Stimulated activated CD4-positive, alpha-beta T cell treated with anti-CD3 and anti-CD28 coated beads, Interleukin-4, amount 100 ng/mL, for 24 hours (primary cell): ENCODE results near the gene ST7.
A peak's percentile ranks its signal among the peaks of the same experiment; 100 is the strongest.

Source experiments
- DNase-seq: peaks from one replicate; pipeline ENCODE4 v3.0.0-alpha.2; 2020

The ST7 gene

DNA sequence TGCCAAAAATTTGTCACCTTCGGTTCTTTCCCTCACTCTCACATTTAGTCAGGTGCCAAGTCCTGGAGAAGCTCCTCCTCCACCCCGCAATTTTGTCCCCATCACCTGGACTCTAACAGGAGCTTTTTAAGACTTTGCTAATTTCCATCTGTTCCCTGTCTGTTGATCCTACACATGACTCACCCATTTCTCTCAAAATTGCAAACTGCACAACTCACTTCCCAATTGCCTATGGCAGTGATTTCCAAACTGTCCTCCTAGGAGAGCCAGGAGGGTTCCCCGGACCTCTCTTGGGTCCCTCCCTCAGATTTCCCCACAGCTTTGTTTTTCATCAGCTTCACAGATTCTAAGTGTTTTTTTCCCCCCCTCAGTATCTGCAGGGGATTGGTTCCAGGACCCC lies 249.2 kb downstream of the ST7 start:
- DNase-seq = no peak

DNA sequence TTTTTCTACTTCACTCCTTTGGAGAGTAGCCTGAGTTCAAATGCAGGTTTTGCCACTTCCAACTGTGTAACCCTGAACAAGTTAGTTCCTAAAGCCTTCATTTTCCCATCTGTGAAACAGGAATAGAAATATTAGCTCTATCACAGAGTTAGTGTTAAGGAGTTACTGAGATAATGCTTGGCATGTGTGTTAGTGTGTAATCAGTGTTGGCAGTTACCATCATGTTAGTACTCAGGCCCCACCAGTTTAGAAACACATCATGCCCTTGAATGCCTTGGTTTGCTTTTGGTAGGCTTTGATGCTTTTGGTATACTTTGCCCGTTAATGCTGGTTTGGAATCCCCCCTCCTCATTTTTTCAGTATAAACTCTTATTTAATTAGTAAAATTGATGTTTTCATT lies 249.9 kb downstream of the ST7 start:
- no peak for DNase-seq

DNA sequence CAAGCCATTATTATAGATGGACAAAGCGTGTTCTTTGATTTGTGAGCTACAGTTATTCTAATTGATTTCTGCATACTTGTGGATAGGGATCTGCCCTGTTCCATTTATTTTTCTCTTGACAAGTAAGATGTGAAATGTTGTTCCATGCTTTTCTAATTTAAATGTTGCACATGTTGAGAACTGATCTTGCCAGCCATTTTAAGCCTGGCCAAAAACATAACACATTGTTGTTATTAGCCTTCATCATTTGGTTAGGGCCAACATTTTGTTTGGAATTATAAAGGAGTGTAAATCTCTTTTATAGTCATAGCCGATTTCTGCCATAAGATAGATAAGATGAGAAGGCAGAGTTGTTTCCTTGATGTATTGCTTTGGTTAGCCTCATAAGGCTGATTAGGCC lies 252.6 kb downstream of the ST7 start:
- DNase-seq = no peak

DNA sequence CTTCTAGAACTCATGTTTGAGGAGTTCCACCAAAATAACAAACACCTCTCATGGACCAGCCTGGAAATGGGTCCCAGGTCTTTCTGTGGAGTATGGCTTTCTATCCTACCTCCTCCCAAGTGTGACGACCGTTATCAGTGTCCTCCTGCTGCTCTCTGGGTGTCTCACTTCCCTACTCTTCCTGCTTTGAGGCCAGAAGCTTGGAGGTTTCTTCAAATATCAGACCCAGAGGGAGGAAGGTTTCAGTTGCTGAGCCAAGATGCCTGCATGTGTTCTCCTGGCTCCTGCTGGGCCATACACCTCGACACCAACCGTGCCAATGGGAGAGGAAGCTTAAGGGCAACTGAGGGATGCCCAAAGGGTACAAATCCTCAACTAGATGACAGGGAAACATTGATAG lies 255.0 kb downstream of the ST7 start:
- DNase-seq = no peak

DNA sequence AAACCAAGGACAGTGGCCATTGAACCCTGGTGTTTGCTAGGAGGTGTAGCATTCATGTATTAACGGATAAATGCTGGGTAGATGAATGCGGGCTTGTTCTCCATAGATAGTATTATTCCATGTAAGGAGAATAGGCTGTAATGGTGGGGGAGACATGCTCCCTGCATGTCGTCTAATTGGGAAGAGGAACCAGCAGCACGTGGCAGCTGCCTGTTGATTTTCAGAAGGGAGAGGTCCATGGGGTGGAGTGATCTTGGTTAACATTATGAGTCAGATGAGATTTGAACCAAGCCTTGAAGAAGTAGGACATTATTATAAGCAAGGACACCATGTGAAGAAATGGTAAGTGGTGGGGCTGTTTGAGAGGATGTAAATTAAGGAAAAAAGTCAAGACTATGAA lies 257.1 kb downstream of the ST7 start:
- DNase-seq = no peak

DNA sequence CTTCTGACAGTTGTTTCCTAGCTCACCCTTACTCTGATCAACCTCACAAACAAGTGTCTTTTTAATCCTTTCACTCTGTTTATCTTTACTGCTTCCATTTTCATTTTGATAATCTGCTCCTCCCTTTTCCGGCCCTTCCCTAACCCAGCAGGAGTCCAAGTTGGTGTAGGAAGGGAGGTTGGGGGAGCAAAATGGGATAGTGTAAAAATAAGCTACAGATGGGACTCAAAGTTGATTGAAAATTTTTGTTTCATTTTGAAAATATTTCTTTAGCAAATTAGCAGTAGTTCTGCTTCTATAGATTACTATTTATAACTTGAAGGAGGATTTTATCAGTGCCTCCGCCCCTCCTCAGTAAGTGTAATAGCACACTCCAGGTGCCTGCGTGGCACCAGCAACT lies 257.6 kb downstream of the ST7 start:
- DNase-seq = no peak

DNA sequence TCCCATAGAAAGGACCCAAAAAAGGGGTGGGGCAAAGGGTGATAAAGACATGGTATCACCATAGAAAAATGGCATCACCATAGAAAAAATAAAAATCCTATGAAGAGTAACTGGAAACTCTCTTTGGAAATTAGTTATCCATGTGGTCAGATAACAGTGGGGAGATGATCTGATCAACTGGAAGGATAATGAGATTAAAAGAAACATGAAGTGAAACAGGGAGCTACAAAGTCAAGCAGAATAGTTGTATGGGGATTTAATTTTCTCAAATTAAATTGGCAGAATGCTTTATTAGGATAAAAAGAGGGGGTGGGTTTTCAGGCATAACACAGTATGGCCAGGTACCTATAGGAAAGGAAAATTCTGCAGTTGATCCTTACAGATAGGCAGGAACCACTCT lies 258.3 kb downstream of the ST7 start:
- DNase-seq = no peak

DNA sequence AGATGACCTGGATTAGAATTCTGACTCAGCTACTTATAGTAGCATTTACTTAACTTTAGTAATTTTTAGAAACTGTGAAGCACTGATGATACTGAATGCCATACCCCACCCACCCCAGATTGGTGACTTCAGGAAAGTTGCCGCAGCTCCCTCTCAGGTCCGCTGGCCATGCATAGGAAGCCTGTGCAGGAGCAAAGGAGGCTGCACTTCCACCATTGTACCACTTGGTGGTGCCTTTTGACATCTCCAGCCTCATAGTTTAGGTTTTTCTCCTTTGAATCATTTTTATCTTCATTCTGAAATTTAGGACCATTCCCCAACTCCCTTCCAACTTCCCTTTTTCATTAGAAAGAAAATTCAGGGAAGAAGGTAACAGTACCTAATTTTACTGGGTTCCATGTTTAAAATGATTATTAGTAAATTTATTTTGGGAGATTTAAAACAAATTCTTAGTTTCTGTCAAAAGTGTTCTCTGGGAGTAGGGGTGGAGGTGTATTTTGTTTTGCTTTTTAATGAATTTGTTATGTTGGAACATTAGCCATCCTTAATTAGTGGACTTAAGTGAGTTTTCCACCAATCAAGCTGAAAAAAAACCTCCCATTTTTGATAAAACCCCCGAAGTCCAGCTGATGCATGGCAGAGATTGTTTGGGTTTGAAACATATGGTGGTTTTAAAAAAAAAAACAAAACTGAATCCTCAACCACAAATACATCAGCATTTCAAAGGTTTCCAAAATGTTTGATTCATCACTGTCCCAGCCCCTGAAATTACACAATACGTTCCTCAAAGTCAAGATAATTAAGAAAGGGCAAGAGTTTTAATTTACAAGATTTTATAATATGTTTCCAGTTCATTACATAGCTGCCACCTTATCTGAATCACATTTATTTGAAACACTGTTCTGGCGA lies 259.9 kb downstream of the ST7 start:
- DNase-seq = peak; percentile 34

DNA sequence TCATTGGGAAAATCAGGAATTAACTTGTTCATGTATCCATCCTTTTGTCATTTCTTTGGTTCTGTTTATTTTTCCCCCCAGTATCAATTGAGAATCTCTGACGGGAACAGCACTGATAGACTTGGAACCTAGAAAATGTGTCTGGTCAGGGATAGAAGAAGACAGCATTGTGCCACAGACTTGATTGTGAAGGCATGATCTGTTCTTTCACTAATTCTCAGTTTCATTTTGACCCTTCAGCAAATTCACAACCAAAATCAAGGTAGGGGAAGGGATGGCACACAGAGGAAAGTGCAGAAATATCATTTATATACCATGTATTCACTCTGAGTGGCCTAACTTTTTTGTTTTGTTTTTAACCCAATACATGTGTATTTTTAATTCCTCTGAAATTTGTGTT lies 262.7 kb downstream of the ST7 start:
- DNase-seq = no peak

DNA sequence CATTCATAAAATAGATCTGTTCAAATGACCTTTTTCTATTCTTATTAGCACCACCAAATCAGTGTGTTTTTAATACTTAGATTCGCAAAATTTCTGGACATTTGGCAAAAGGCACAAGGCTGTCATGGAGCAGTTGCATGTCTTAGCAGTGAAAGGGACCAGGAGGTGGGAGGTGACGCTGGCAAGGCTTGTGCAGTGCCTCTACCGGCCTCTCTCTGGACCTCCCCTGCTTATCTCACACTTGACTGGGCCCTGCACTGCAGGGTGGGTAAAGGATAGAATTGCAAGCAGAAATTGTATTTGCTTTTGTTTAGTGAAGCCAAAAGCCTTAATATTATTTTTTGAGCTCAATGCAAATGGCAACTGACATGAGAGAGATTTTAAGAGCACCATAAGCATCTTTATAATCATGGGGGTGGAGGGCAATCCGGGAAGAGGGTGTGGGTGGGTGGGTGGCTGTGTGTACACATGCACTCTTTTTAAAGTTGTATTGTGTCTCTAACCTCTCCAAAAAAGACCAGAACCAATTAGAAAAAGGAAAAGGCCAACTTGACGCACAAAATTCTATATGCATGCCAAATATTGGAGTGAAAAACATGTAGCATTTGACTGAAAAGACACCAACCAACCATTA lies 263.3 kb downstream of the ST7 start:
- no peak for DNase-seq

DNA sequence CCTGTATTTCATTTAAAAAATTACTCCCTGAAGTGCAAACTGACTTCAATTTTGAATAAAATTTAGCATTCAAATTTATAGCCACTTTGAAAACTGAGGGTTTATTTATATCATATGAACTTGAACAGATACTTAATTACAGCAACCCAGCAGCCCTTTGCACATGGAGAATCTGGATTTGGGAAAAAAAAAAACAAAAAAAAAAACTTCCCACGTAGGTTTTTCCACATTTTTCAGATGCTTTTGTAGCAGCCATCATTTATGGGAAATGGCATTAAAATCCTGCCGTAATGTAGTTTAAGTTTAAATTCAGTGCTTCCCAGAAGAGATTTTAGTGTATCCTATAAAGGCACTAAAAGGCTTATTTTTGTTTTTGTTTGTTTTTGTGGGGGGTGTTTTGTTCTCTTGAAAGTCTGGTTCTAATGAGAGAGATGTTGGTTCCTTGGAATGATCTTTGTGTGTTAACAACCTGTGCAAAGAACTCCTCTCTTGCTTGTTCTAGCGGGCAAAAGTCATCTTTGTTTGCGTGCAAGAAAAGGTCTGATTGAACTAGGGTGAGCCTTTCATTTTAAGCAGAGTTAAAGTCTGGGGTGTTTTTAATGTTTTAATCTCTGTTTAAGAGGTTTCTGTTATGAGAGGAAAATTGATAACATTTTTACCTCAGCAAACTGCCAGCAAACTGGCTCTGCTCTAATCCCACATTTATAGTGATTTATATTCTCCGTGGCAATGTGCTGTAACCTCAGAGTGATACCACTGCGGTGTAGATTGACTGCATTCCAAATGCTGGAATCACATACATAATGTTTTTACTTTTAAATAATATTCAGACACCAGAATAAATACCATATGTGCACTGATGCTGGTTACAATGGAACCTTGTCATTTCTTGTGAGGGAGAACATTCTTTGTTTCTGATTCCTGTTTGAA lies 264.1 kb downstream of the ST7 start:
- no peak for DNase-seq

DNA sequence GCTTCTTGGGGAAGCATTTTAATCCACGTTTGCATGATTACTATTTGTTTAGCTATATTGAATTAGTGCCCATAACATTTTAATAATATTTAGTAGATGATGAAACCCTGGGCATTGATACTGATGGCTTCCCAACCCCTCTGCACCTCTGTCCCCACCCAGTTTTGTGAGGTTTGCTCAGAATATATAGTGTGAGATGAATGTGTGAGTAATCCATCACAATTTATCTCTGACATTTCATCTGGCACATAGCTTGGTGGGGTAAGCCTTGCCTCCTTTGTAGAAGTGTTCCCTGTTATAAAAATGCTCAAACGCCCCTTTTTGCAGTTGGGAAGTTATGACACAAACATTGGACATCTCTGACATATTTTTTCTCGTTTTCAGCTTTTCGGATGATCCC lies 265.4 kb downstream of the ST7 start:
- no peak for DNase-seq

DNA sequence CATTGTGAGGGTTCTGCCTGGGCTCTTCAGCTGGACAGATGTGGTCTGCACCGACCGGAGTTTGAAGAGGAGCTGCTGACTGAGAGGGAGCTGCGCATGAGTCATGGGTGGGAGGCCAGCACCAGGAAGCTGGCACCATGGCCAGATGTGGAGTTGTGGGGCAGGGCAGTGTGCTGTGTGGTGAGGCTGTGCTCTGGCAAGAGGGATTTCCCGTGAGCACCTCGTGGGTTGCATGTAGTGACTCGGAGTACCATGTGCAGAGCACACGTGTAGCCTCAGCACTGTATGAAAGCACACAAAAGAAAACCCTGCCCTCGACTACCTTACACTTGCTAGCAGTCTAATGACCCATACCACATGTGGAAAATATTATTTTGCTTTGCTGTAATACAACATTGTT lies 266.2 kb downstream of the ST7 start:
- DNase-seq = no peak

DNA sequence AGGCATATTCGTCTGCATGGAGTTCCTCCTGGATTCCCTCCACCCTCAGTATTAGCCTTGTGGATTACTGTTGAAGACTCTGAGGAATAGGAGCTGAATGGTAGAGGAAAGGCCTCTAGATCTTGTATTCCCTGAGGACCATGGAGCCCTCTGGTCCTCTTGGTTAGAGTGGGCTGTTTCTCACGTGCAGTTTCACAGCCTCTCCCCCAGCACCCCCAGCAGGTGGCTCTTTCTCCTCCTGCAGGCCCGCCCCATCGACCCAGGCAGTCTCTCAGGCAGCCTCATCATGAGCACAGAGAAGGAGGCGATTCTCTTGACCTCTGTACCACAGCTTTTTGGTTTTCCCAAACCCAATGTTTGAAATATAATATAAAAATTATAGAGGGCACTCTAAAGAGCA lies 267.5 kb downstream of the ST7 start:
- no peak for DNase-seq

DNA sequence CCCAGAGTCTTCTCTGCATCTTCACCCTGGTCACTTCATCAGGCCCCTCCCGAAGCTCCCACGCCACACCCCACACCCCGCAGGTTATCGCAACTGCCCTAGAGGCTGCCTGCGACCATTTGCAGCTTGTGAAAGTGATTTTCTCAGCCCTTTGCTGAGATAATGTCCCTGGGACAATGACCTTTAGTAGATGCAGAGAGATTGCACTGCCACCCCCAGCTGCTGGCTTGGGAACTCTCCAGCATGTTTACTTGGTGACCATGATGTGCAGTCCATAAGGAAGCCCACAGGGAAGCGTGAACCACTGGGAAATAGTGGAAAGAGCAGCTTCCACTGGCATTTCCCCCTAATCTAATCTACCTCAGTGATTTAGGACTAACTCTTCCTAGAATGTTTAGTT lies 272.2 kb downstream of the ST7 start:
- no peak for DNase-seq

DNA sequence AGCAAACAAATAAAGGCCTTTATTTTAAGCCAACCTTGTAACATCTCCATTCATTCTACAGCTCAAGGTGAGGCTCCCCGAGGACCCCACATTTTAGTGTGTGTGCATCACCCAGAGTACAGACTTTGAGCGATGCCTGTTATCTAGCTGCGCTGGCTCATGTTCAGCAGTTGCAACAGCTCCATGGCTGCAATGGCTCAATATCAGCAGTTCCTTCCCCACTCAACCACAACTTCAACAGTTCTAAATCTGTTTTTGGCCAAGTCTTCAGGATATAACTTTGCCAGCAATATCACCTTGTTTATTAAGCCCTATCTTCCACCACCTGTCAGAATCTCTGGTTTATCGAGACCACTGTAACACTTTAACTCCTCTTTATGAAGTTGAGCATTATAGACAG lies 273.8 kb downstream of the ST7 start:
- no peak for DNase-seq

DNA sequence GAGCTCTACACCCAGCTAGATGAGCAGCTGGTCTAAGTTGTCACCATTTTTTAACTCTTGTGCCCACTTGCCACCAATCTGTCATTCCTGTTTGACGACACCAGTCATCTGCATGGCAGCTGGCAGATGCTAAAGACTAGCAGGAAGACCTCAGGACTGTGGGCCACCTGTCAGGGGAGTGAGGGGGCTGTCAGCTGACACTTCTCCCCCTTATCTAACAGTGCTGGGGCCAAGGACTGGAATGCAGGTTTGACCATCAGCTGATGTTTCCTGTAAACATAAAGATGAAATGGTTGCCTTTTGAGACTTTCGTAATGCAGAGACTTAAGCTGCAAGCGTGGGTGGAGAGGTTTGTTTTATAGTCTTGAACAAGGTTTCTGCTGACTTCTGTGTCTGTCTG lies 276.0 kb downstream of the ST7 start:
- no peak for DNase-seq

DNA sequence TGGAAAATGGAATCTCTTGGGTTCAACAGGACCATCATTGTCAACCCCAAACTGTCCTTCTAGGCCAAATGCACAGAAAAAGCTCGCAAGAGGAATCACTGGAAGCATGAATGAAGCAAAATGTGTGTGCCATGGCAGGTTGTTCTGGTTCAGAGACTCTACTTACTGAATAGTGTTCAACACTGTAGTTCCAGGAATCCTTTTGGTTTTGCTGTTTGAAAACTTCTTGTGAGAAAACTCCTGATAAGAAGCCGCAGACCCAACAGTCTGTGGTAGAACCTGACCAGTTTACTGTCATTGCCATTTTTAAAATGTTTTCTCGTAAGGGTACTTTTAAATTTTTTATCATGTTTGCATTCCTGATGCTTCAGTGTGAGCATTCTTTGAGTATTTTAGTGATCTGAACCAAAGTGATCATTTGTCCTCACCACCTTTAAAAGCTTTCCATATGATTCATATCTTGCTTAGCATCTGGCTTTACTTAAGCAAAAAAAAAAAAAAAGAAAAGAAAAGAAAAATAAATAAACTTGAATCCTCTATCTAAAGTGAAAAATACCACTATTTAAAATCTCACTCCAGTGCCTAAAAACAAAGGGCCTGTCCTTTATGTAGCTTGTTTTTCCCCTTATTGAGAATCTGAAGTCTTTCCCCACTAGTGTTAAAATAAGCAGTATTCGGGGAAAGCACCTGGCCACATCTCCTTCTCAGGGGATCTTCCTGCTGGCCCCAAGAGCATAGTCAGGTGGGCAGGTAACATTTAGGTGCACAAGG lies 277.2 kb downstream of the ST7 start:
- DNase-seq = no peak

DNA sequence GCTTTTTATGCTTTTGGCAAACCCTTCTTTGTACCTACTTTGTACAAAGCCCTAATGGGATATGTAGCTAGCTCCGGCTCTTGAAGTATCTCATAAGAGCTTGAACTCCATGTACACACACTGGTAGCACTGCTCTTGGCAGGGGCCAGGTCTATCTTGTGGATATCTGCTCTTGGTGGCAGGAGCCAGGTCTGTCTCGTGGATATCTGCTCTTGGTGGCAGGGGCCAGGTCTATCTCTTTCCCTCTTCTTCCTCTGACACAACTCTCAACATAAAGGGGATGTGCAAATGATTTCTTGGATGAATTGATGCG lies 277.7 kb downstream of the ST7 start:
- no peak for DNase-seq

DNA sequence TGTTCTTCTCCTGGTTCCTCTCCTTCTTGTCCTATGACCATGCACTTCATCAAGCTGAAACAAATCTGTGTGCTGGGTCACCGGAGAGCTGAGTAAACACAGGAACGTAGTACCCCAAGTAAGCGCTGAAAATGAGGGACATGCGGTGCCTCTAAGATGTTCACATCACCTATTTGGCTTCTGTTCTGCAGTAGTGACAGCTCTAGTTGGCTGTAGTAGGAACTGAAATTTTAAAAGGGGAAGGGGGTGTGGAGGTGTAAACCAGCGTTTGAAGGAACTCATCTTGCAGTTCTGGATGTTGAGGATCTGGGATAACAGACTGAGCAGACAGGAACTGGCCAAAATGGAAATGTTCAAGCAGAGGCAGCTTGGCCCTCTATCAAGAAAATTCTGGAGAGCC lies 284.3 kb downstream of the ST7 start:
- DNase-seq = no peak

DNA sequence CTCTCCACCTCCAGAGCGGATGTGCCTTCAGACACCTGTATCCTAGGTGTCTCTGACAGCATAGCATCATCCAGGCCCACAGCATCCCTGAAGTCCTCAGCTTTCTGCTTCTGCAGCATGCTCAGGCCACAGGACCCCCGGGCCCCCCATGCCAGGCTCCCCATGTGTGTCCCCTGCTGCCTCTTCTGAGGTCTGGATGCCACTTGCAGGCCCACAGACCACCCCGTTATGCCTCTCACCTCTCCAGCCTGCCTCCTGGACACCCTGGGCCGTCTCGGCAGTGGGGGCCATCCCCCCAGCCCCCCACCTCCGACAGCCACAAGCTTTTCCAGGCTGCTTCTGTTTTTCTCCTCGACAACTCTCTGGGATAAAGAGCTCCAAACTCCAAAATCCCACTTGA lies 285.2 kb downstream of the ST7 start:
- DNase-seq = no peak

DNA sequence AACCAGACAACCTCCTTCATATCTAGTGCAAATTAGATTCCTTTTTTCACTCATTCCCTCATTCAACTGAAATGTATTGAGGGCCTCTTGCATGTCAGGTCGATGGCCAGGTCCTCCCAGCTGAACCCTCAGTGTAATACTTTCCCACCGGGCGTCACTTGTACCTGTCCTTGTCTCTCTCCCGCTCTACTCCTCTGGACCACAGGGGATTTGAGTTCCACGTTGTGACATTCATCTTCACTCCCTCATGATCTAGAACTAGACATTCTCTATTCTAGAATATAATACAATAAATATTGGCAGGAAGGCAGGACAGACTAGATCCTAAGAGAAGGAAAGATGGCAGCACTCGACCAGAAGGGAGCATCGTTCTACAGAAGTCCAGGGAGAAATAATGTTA lies 285.6 kb downstream of the ST7 start:
- no peak for DNase-seq

DNA sequence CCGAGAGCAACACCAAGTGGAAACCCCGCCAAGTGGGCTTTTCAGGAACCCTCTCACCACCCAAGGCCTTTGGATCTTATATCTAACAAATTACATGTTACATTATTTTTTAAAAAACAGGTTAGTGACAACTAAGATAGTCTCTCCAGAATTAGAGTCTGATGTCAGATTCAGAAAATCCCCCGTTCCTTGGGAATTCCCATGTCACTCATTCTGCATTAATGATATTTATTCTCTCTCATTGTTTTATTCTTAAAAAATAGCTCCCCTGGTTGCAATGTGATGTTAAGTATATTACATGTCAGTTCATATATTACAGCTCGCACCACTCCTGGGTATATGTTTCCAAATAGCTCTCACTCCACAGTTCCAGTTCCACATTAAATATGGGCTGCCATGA lies 287.8 kb downstream of the ST7 start:
- DNase-seq = no peak
